ENCODE data around the gene SOS1.

The SOS1 gene

GRCh38 chr2:39091063-39091462 is 29.8 kb downstream of the SOS1 start:
- H3K4me3 ChIP-seq (ENCODE audit: low read depth in 1 of 2, low read length in 2 of 2): no peak overlapping the region
- H3K4me1 ChIP-seq (ENCODE audit: control insufficient read depth in 1 of 2, insufficient read depth in 2 of 2, low read length in 2 of 2): peaks cover 0 to 27% of the 10 kb centered on the region in 2 donors
- H3K9ac ChIP-seq (ENCODE audit: low read depth in 1 of 2, low read length in 2 of 2): no peak overlapping the region

GRCh38 chr2:39080152-39080551 is 40.7 kb downstream of the SOS1 start:
- H3K27me3 ChIP-seq (ENCODE audit: control insufficient read depth in 1 of 2, insufficient read depth in 2 of 2, low read length in 2 of 2): no peaks in the 10 kb centered on the region
- no peaks in the 10 kb centered on the region for H3K9me3 ChIP-seq (ENCODE audit: control insufficient read depth in 1 of 2, low read length in 2 of 2)
- no peak overlapping the region for H3K27ac ChIP-seq (ENCODE audit: low read depth, low read length)
- no peak overlapping the region for H3K4me3 ChIP-seq (ENCODE audit: low read depth in 1 of 2, low read length in 2 of 2)
- no peaks in the 10 kb centered on the region for H3K36me3 ChIP-seq (ENCODE audit: control insufficient read depth in 1 of 2, insufficient read depth in 2 of 2, low read length in 2 of 2)
- no peak overlapping the region for H3K9ac ChIP-seq (ENCODE audit: low read depth in 1 of 2, low read length in 2 of 2)
- no peaks in the 10 kb centered on the region for H3K4me1 ChIP-seq (ENCODE audit: control insufficient read depth in 1 of 2, insufficient read depth in 2 of 2, low read length in 2 of 2)

More at GRCh38 chr2:39091063-39091462, 29.8 kb downstream of the SOS1 start:
- H3K9me3 ChIP-seq (ENCODE audit: control insufficient read depth in 1 of 2, low read length in 2 of 2): no peaks in the 10 kb centered on the region
- H3K27me3 ChIP-seq (ENCODE audit: control insufficient read depth in 1 of 2, insufficient read depth in 2 of 2, low read length in 2 of 2): no peaks in the 10 kb centered on the region
- H3K27ac ChIP-seq (ENCODE audit: low read depth, low read length): no peak overlapping the region
- no peaks in the 10 kb centered on the region for H3K36me3 ChIP-seq (ENCODE audit: control insufficient read depth in 1 of 2, insufficient read depth in 2 of 2, low read length in 2 of 2)

- H3K9ac ChIP-seq (ENCODE audit: low read depth in 1 of 2, low read length in 2 of 2): no peak overlapping the region
- H3K4me1 ChIP-seq (ENCODE audit: control insufficient read depth in 1 of 2, insufficient read depth in 2 of 2, low read length in 2 of 2): no peaks in the 10 kb centered on the region
- no peak overlapping the region for H3K27ac ChIP-seq (ENCODE audit: low read depth, low read length)
- no peaks in the 10 kb centered on the region for H3K27me3 ChIP-seq (ENCODE audit: control insufficient read depth in 1 of 2, insufficient read depth in 2 of 2, low read length in 2 of 2)
- peaks cover 5 to 17% of the 10 kb centered on the region in 2 donors for H3K36me3 ChIP-seq (ENCODE audit: control insufficient read depth in 1 of 2, insufficient read depth in 2 of 2, low read length in 2 of 2)
- no peak overlapping the region for H3K4me3 ChIP-seq (ENCODE audit: low read depth in 1 of 2, low read length in 2 of 2)
- H3K9me3 ChIP-seq (ENCODE audit: control insufficient read depth in 1 of 2, low read length in 2 of 2): no peaks in the 10 kb centered on the region
Measured at GRCh38 chr2:39069890-39070465, 50.9 kb downstream of the SOS1 start.

- Histone ChIP-seq H3K9me3 (ENCODE audit: control insufficient read depth in 1 of 2, low read length in 2 of 2) (no peaks in the 10 kb centered on the region), H3K9ac (ENCODE audit: low read depth in 1 of 2, low read length in 2 of 2) (no peak overlapping the region), H3K27me3 (ENCODE audit: control insufficient read depth in 1 of 2, insufficient read depth in 2 of 2, low read length in 2 of 2) (no peaks in the 10 kb centered on the region), H3K4me3 (ENCODE audit: low read depth in 1 of 2, low read length in 2 of 2) (no peak overlapping the region), H3K4me1 (ENCODE audit: control insufficient read depth in 1 of 2, insufficient read depth in 2 of 2, low read length in 2 of 2) (no peaks in the 10 kb centered on the region), H3K27ac (ENCODE audit: low read depth, low read length) (no peak overlapping the region), H3K36me3 (ENCODE audit: control insufficient read depth in 1 of 2, insufficient read depth in 2 of 2, low read length in 2 of 2) (peaks cover 5 to 17% of the 10 kb centered on the region in 2 donors)
Measured at GRCh38 chr2:39069136-39069515, 51.7 kb downstream of the SOS1 start.

GRCh38 chr2:39068299-39069135 is 52.3 kb downstream of the SOS1 start:
- Histone ChIP-seq H3K4me3 (ENCODE audit: low read depth in 1 of 2, low read length in 2 of 2) (no peak overlapping the region), H3K36me3 (ENCODE audit: control insufficient read depth in 1 of 2, insufficient read depth in 2 of 2, low read length in 2 of 2) (peaks cover 5 to 17% of the 10 kb centered on the region in 2 donors), H3K9ac (ENCODE audit: low read depth in 1 of 2, low read length in 2 of 2) (no peak overlapping the region), H3K9me3 (ENCODE audit: control insufficient read depth in 1 of 2, low read length in 2 of 2) (no peaks in the 10 kb centered on the region), H3K27me3 (ENCODE audit: control insufficient read depth in 1 of 2, insufficient read depth in 2 of 2, low read length in 2 of 2) (no peaks in the 10 kb centered on the region), H3K4me1 (ENCODE audit: control insufficient read depth in 1 of 2, insufficient read depth in 2 of 2, low read length in 2 of 2) (no peaks in the 10 kb centered on the region), H3K27ac (ENCODE audit: low read depth, low read length) (no peak overlapping the region)

GRCh38 chr2:39065616-39066015 is 55.2 kb downstream of the SOS1 start:
- Histone ChIP-seq H3K27me3 (ENCODE audit: control insufficient read depth in 1 of 2, insufficient read depth in 2 of 2, low read length in 2 of 2) (no peaks in the 10 kb centered on the region), H3K27ac (ENCODE audit: low read depth, low read length) (no peak overlapping the region), H3K9ac (ENCODE audit: low read depth in 1 of 2, low read length in 2 of 2) (no peak overlapping the region), H3K4me1 (ENCODE audit: control insufficient read depth in 1 of 2, insufficient read depth in 2 of 2, low read length in 2 of 2) (no peaks in the 10 kb centered on the region), H3K36me3 (ENCODE audit: control insufficient read depth in 1 of 2, insufficient read depth in 2 of 2, low read length in 2 of 2) (peaks cover 5 to 17% of the 10 kb centered on the region in 2 donors), H3K9me3 (ENCODE audit: control insufficient read depth in 1 of 2, low read length in 2 of 2) (no peaks in the 10 kb centered on the region), H3K4me3 (ENCODE audit: low read depth in 1 of 2, low read length in 2 of 2) (no peak overlapping the region)

- peaks cover 5 to 17% of the 10 kb centered on the region in 2 donors for H3K36me3 ChIP-seq (ENCODE audit: control insufficient read depth in 1 of 2, insufficient read depth in 2 of 2, low read length in 2 of 2)
- no peaks in the 10 kb centered on the region for H3K9me3 ChIP-seq (ENCODE audit: control insufficient read depth in 1 of 2, low read length in 2 of 2)
- no peak overlapping the region for H3K27ac ChIP-seq (ENCODE audit: low read depth, low read length)
- H3K4me1 ChIP-seq (ENCODE audit: control insufficient read depth in 1 of 2, insufficient read depth in 2 of 2, low read length in 2 of 2): no peaks in the 10 kb centered on the region
- H3K9ac ChIP-seq (ENCODE audit: low read depth in 1 of 2, low read length in 2 of 2): no peak overlapping the region
- H3K27me3 ChIP-seq (ENCODE audit: control insufficient read depth in 1 of 2, insufficient read depth in 2 of 2, low read length in 2 of 2): no peaks in the 10 kb centered on the region
- no peak overlapping the region for H3K4me3 ChIP-seq (ENCODE audit: low read depth in 1 of 2, low read length in 2 of 2)
Measured at GRCh38 chr2:39062320-39062719, 58.5 kb downstream of the SOS1 start.

- H3K27ac ChIP-seq (ENCODE audit: low read depth, low read length): no peak overlapping the region
- no peaks in the 10 kb centered on the region for H3K27me3 ChIP-seq (ENCODE audit: control insufficient read depth in 1 of 2, insufficient read depth in 2 of 2, low read length in 2 of 2)
- H3K9ac ChIP-seq (ENCODE audit: low read depth in 1 of 2, low read length in 2 of 2): no peak overlapping the region
- no peak overlapping the region for H3K4me3 ChIP-seq (ENCODE audit: low read depth in 1 of 2, low read length in 2 of 2)
- no peaks in the 10 kb centered on the region for H3K4me1 ChIP-seq (ENCODE audit: control insufficient read depth in 1 of 2, insufficient read depth in 2 of 2, low read length in 2 of 2)
- H3K9me3 ChIP-seq (ENCODE audit: control insufficient read depth in 1 of 2, low read length in 2 of 2): no peaks in the 10 kb centered on the region
- peaks cover 3 to 11% of the 10 kb centered on the region in 2 donors for H3K36me3 ChIP-seq (ENCODE audit: control insufficient read depth in 1 of 2, insufficient read depth in 2 of 2, low read length in 2 of 2)
Measured at GRCh38 chr2:39061280-39061679, 59.6 kb downstream of the SOS1 start.

GRCh38 chr2:39059366-39059952 is 61.4 kb downstream of the SOS1 start:
- Histone ChIP-seq H3K9ac (ENCODE audit: low read depth in 1 of 2, low read length in 2 of 2) (no peak overlapping the region), H3K27ac (ENCODE audit: low read depth, low read length) (no peak overlapping the region), H3K4me1 (ENCODE audit: control insufficient read depth in 1 of 2, insufficient read depth in 2 of 2, low read length in 2 of 2) (no peaks in the 10 kb centered on the region), H3K27me3 (ENCODE audit: control insufficient read depth in 1 of 2, insufficient read depth in 2 of 2, low read length in 2 of 2) (no peaks in the 10 kb centered on the region), H3K36me3 (ENCODE audit: control insufficient read depth in 1 of 2, insufficient read depth in 2 of 2, low read length in 2 of 2) (peaks cover 0 to 3% of the 10 kb centered on the region in 2 donors), H3K4me3 (ENCODE audit: low read depth in 1 of 2, low read length in 2 of 2) (no peak overlapping the region), H3K9me3 (ENCODE audit: control insufficient read depth in 1 of 2, low read length in 2 of 2) (no peaks in the 10 kb centered on the region)

GRCh38 chr2:39058101-39058500 is 62.8 kb downstream of the SOS1 start:
- Histone ChIP-seq H3K36me3 (ENCODE audit: control insufficient read depth in 1 of 2, insufficient read depth in 2 of 2, low read length in 2 of 2) (peaks cover 0 to 15% of the 10 kb centered on the region in 2 donors), H3K4me3 (ENCODE audit: low read depth in 1 of 2, low read length in 2 of 2) (no peak overlapping the region), H3K27me3 (ENCODE audit: control insufficient read depth in 1 of 2, insufficient read depth in 2 of 2, low read length in 2 of 2) (no peaks in the 10 kb centered on the region), H3K9ac (ENCODE audit: low read depth in 1 of 2, low read length in 2 of 2) (no peak overlapping the region), H3K27ac (ENCODE audit: low read depth, low read length) (no peak overlapping the region), H3K9me3 (ENCODE audit: control insufficient read depth in 1 of 2, low read length in 2 of 2) (no peaks in the 10 kb centered on the region), H3K4me1 (ENCODE audit: control insufficient read depth in 1 of 2, insufficient read depth in 2 of 2, low read length in 2 of 2) (no peaks in the 10 kb centered on the region)
